ENCODE results near the gene SLC22A3. TPM values are rescaled to one million over a fixed set of nuclear protein-coding genes. Genes with fewer than 3 reads are reported as not detected.
"Not testable (repeated sequence)": the region's sequence is repeated elsewhere in the genome, so short reads cannot be mapped to it uniquely, and the experiment has no call there.

Gene SLC22A3
- total RNA-seq, 2 donors from 2014 or later, result 0.35 to 0.48 TPM

GRCh38 chr6:160442151-160442550 is 94.0 kb downstream of the SLC22A3 start:
- no peaks in the 10 kb centered on the region for H3K9me3 ChIP-seq
- no peaks in the 10 kb centered on the region for H3K27me3 ChIP-seq
- no peak overlapping the region for H3K4me3 ChIP-seq
- TF ChIP-seq CTCF (IDR thresholded peaks at IDR 0.05), result no peak
- H3K27ac ChIP-seq, result no peak overlapping the region
- H3K36me3 ChIP-seq, result no peaks in the 10 kb centered on the region
- H3K4me1 ChIP-seq, result no peaks in the 10 kb centered on the region
- no peak for DNase-seq (ENCODE audit: low spot score)

GRCh38 chr6:160445130-160445529 is 97.0 kb downstream of the SLC22A3 start:
- H3K27me3 ChIP-seq, result no peaks in the 10 kb centered on the region
- no peaks in the 10 kb centered on the region for H3K9me3 ChIP-seq
- H3K4me3 ChIP-seq, result no peak overlapping the region
- H3K36me3 ChIP-seq, result no peaks in the 10 kb centered on the region
- DNase-seq (ENCODE audit: low spot score), result no peak
- TF ChIP-seq CTCF (IDR thresholded peaks at IDR 0.05), result no peak
- H3K27ac ChIP-seq, result no peak overlapping the region
- no peaks in the 10 kb centered on the region for H3K4me1 ChIP-seq

GRCh38 chr6:160447350-160447749 is 99.2 kb downstream of the SLC22A3 start:
- no peak for TF ChIP-seq CTCF (IDR thresholded peaks at IDR 0.05)
- H3K27ac ChIP-seq, result no peak overlapping the region
- H3K4me1 ChIP-seq, result no peaks in the 10 kb centered on the region
- DNase-seq (ENCODE audit: low spot score), result no peak
- H3K36me3 ChIP-seq, result no peaks in the 10 kb centered on the region
- no peak overlapping the region for H3K4me3 ChIP-seq
- H3K27me3 ChIP-seq, result no peaks in the 10 kb centered on the region
- H3K9me3 ChIP-seq, result no peaks in the 10 kb centered on the region

GRCh38 chr6:160449787-160450186 is 101.6 kb downstream of the SLC22A3 start:
- not testable (repeated sequence) for H3K36me3 ChIP-seq; H3K27ac ChIP-seq; DNase-seq (ENCODE audit: low spot score); H3K9me3 ChIP-seq; H3K4me1 ChIP-seq; H3K4me3 ChIP-seq; H3K27me3 ChIP-seq

GRCh38 chr6:160450849-160451248 is 102.7 kb downstream of the SLC22A3 start:
- Histone ChIP-seq H3K4me1 (peaks cover 0 to 5% of the 10 kb centered on the region in 2 donors), H3K27ac (no peak overlapping the region), H3K27me3 (no peaks in the 10 kb centered on the region), H3K4me3 (no peak overlapping the region), H3K36me3 (no peaks in the 10 kb centered on the region), H3K9me3 (no peaks in the 10 kb centered on the region)
- TF ChIP-seq CTCF (IDR thresholded peaks at IDR 0.05), result no peak
- DNase-seq (ENCODE audit: low spot score), result no peak

- DNase-seq (ENCODE audit: low spot score), result no peak
- TF ChIP-seq CTCF (IDR thresholded peaks at IDR 0.05), result no peak
- Histone ChIP-seq H3K36me3 (no peaks in the 10 kb centered on the region), H3K4me1 (peaks cover 0 to 10% of the 10 kb centered on the region in 2 donors), H3K9me3 (no peaks in the 10 kb centered on the region), H3K27ac (no peak overlapping the region), H3K27me3 (no peaks in the 10 kb centered on the region), H3K4me3 (no peak overlapping the region)
Measured at GRCh38 chr6:160454303-160454702, 106.1 kb downstream of the SLC22A3 start.
